Measurements from ENCODE around the gene CHST13.

Gene CHST13

DNA sequence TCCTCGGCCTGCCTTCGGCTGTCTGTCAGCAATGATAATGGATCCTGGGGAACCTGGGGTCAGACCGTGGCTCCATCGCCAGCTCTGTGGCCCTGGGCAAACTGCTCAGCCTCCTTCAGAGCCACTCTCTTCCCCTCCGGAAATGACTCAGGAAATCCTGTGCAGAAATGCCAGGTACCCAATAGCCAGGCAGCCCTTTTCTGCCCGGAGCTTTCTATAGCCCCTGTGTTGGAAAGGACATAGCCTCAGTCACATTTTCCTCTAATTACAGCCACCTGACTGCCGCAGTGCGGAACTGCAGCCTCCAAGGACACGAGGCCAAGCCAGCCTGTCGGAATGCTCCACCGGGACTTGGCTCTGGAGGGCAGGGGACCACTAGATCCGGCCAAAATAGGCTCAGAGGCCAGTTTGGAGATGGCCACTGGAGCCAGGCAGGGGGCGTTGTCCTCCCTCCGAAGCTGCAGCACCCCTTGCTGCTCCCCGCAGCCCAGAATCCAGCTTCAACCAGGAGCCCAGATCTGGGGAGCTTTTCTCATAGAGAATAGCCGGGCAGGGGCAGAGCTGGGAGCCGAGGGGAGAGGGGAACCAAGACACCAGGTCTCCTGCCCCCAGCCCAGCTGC is 36.7 kb upstream of the CHST13 start:
- TF ChIP-seq, protein P1, sequence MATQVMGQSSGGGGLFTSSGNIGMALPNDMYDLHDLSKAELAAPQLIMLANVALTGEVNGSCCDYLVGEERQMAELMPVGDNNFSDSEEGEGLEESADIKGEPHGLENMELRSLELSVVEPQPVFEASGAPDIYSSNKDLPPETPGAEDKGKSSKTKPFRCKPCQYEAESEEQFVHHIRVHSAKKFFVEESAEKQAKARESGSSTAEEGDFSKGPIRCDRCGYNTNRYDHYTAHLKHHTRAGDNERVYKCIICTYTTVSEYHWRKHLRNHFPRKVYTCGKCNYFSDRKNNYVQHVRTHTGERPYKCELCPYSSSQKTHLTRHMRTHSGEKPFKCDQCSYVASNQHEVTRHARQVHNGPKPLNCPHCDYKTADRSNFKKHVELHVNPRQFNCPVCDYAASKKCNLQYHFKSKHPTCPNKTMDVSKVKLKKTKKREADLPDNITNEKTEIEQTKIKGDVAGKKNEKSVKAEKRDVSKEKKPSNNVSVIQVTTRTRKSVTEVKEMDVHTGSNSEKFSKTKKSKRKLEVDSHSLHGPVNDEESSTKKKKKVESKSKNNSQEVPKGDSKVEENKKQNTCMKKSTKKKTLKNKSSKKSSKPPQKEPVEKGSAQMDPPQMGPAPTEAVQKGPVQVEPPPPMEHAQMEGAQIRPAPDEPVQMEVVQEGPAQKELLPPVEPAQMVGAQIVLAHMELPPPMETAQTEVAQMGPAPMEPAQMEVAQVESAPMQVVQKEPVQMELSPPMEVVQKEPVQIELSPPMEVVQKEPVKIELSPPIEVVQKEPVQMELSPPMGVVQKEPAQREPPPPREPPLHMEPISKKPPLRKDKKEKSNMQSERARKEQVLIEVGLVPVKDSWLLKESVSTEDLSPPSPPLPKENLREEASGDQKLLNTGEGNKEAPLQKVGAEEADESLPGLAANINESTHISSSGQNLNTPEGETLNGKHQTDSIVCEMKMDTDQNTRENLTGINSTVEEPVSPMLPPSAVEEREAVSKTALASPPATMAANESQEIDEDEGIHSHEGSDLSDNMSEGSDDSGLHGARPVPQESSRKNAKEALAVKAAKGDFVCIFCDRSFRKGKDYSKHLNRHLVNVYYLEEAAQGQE (IDR thresholded peaks at IDR 0.05; ENCODE audit: low read depth), result no peak
- TF ChIP-seq YY1 (IDR thresholded peaks at IDR 0.05; ENCODE audit: low read depth) (no peak), ZBTB7A (IDR thresholded peaks at IDR 0.05; ENCODE audit: low read depth) (no peak), TEAD4 (IDR thresholded peaks at IDR 0.05) (no peak), TAF1 (IDR thresholded peaks at IDR 0.05; ENCODE audit: low read depth) (no peak), EGR1 (IDR thresholded peaks at IDR 0.05) (no peak), FOXM1 (IDR thresholded peaks at IDR 0.05; ENCODE audit: borderline replicate concordance, low read depth) (no peak), CREB1 (IDR thresholded peaks at IDR 0.05; ENCODE audit: low read depth) (no peak), RAD21 (IDR thresholded peaks at IDR 0.05; ENCODE audit: low read depth) (no peak), NFIC (IDR thresholded peaks at IDR 0.05) (no peak), TCF12 (IDR thresholded peaks at IDR 0.05; ENCODE audit: low read depth) (no peak), EP300 (IDR thresholded peaks at IDR 0.05; ENCODE audit: borderline replicate concordance) (no peak)
- TF ChIP-seq, protein P2, sequence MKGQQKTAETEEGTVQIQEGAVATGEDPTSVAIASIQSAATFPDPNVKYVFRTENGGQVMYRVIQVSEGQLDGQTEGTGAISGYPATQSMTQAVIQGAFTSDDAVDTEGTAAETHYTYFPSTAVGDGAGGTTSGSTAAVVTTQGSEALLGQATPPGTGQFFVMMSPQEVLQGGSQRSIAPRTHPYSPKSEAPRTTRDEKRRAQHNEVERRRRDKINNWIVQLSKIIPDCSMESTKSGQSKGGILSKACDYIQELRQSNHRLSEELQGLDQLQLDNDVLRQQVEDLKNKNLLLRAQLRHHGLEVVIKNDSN (IDR thresholded peaks at IDR 0.05), result no peak

DNA sequence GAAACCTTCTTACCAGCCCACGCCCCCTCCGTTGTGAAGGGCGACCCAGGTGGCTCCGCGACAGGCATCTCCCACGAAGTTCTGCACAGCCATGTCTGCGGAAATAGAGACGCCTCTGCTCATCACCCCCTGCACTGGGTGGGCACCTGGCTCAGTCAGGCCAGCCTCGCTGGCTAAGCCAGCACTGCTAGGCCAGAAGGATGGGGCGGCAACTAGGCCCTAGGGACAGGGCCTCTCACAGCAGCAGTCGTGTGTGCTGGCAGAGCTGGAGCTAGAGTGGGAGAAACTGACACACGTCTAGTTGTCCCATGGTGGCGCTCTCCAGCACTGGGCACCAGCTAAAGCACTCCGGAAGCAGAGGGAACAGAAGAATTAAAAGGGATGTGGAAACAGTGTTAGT is 35.8 kb upstream of the CHST13 start:
- no peak for TF ChIP-seq YY1 (IDR thresholded peaks at IDR 0.05; ENCODE audit: low read depth)
- TF ChIP-seq, protein P2 (IDR thresholded peaks at IDR 0.05), result no peak
- TF ChIP-seq FOXM1 (IDR thresholded peaks at IDR 0.05; ENCODE audit: borderline replicate concordance, low read depth), result no peak
- TF ChIP-seq ZBTB7A (IDR thresholded peaks at IDR 0.05; ENCODE audit: low read depth), result no peak
- no peak for TF ChIP-seq CEBPB (IDR thresholded peaks at IDR 0.05)

DNA sequence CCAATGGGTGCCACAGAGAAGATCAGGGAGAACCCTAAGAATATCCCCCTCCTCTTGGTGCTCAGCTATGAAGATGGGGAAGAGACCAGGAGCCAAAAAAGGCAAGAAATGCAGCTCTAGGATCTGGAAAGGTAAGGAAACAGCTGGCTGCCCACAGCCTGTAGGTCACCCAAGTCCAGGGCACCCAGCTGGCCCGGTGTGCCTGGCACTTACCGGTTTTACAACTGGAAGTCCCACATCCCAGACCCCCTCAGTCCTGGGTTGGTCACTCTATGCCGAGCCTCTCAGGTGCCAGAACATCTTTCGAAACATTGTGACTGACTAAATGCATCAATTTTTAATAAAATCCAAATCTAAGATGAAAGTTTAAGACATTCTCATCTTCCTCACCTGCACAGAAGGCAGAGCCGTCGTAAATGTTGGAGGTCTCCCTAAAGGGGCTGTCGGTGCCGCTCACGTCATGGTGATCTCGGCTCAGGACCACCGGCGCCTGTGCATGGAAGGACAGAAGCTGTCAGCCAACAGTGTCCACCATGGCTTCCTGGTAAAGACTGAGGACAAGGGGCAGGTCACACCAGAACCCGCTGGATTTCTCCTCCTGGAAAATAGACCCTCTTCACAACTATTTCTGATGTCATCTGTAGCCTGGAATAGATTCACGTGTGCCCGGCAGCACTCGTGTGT is 34.9 kb upstream of the CHST13 start:
- TF ChIP-seq TEAD4 (IDR thresholded peaks at IDR 0.05) (no peak), CREB1 (IDR thresholded peaks at IDR 0.05; ENCODE audit: low read depth) (no peak), EGR1 (IDR thresholded peaks at IDR 0.05) (no peak), CEBPB (IDR thresholded peaks at IDR 0.05) (no peak), YY1 (IDR thresholded peaks at IDR 0.05; ENCODE audit: low read depth) (no peak), FOXM1 (IDR thresholded peaks at IDR 0.05; ENCODE audit: borderline replicate concordance, low read depth) (no peak), ZBTB7A (IDR thresholded peaks at IDR 0.05; ENCODE audit: low read depth) (no peak), TAF1 (IDR thresholded peaks at IDR 0.05; ENCODE audit: low read depth) (no peak), RAD21 (IDR thresholded peaks at IDR 0.05; ENCODE audit: low read depth) (no peak), NFIC (IDR thresholded peaks at IDR 0.05) (no peak), TCF12 (IDR thresholded peaks at IDR 0.05; ENCODE audit: low read depth) (no peak), EP300 (IDR thresholded peaks at IDR 0.05; ENCODE audit: borderline replicate concordance) (no peak)
- TF ChIP-seq, protein P3, sequence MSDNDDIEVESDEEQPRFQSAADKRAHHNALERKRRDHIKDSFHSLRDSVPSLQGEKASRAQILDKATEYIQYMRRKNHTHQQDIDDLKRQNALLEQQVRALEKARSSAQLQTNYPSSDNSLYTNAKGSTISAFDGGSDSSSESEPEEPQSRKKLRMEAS (IDR thresholded peaks at IDR 0.05), result no peak
- TF ChIP-seq, protein P1 (IDR thresholded peaks at IDR 0.05; ENCODE audit: low read depth), result no peak
- TF ChIP-seq, protein P2 (IDR thresholded peaks at IDR 0.05), result no peak

DNA sequence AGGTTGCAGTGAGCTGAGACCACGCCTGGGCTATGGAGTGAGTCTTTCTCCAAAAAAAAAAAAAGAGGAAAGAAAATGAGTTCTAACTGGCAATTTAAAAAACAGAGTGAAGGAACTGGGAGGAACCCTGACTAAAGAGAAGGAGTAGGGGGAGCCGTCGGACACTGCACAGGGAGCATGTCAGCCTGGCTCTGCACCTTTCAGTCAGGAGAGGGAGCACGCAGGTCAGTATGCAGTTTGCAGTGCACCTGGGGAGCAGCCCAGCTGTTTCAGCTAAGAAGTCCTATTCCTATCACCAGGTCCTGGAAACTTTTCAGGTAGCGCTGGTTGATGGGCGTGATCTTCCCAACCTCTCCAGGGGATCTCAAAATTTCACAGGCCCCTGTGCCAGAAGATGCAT is 33.3 kb upstream of the CHST13 start:
- TF ChIP-seq ZBTB7A (IDR thresholded peaks at IDR 0.05; ENCODE audit: low read depth) (no peak), RAD21 (IDR thresholded peaks at IDR 0.05; ENCODE audit: low read depth) (no peak), FOXM1 (IDR thresholded peaks at IDR 0.05; ENCODE audit: borderline replicate concordance, low read depth) (no peak), TCF12 (IDR thresholded peaks at IDR 0.05; ENCODE audit: low read depth) (no peak), YY1 (IDR thresholded peaks at IDR 0.05; ENCODE audit: low read depth) (no peak), CEBPB (IDR thresholded peaks at IDR 0.05) (no peak), TAF1 (IDR thresholded peaks at IDR 0.05; ENCODE audit: low read depth) (no peak), EP300 (IDR thresholded peaks at IDR 0.05; ENCODE audit: borderline replicate concordance) (no peak), TEAD4 (IDR thresholded peaks at IDR 0.05) (no peak), CREB1 (IDR thresholded peaks at IDR 0.05; ENCODE audit: low read depth) (no peak)
- TF ChIP-seq, protein P2 (IDR thresholded peaks at IDR 0.05), result no peak
- TF ChIP-seq, protein P3 (IDR thresholded peaks at IDR 0.05), result no peak
- TF ChIP-seq, protein P1 (IDR thresholded peaks at IDR 0.05; ENCODE audit: low read depth), result no peak

All from Ishikawa (cell line).